HepG2 (cell line): Measurements from ENCODE around the gene PPP1CA. TPM values are rescaled to one million over a fixed set of nuclear protein-coding genes. Genes with fewer than 3 reads are reported as not detected.

ENCODE experiments used
- CBX2 ChIP-seq, 2 experiments: fragments of 200-600 bp in 1 of 2; sonication (generic); formaldehyde crosslinking in 1 of 2; IDR thresholded peaks; 2 replicates each; pipeline versions ENCODE4 v1.7.0 to v1.8.1; 2018 to 2022; ENCODE audit warnings: low read depth in 2 of 2, low read length in 1 of 2, mild to moderate bottlenecking in 1 of 2, missing genetic modification reagents in 1 of 2
- MIER3 ChIP-seq: IDR thresholded peaks from 2 replicates; pipeline ENCODE4 v1.6.1; 2016; ENCODE audit warnings: missing compliant biosample characterization, borderline replicate concordance
- NFIB ChIP-seq: sonication (generic); formaldehyde crosslinking; IDR thresholded peaks from 2 replicates; pipeline ENCODE4 v1.9.0; 2021; ENCODE audit warnings: missing genetic modification reagents, mild to moderate bottlenecking, borderline replicate concordance
- ZNF251 ChIP-seq: sonication (generic); formaldehyde crosslinking; IDR thresholded peaks from 2 replicates; pipeline ENCODE4 v1.9.0; 2021; ENCODE audit warnings: mild to moderate bottlenecking, missing genetic modification reagents
- ZNF337 ChIP-seq: sonication (generic); formaldehyde crosslinking; IDR thresholded peaks from 2 replicates; pipeline ENCODE4 v1.5.1; 2020; ENCODE audit warnings: missing genetic modification reagents, low read depth, mild to moderate bottlenecking, borderline replicate concordance
- ZNF33A ChIP-seq: sonication (generic); formaldehyde crosslinking; IDR thresholded peaks from 2 replicates; pipeline ENCODE4 v1.5.1; 2020; ENCODE audit warnings: missing genetic modification reagents, mild to moderate bottlenecking, moderate library complexity, borderline replicate concordance
- ZNF850 ChIP-seq: sonication (generic); formaldehyde crosslinking; conservative IDR thresholded peaks from 2 replicates; pipeline ENCODE4 v1.9.0; 2021; ENCODE audit warnings: mild to moderate bottlenecking, missing genetic modification reagents
- polyA plus RNA-seq, 8 experiments: library from polyadenylated mRNA; depleted of rRNA in 3 of 8; stranded (reverse) in 7 of 8; unstranded in 1 of 8; fragments of >200 nt; fragmentation: Illumina TruSeq in 4 of 8; extraction: Trizol in 4 of 8; gene quantifications; 2 replicates each; pipeline versions ENCODE4 v1.2.1 to v1.2.3, GENCODE V29; 2011 to 2016; ENCODE audit warnings: low read depth in 4 of 8, missing spikeins in 1 of 8, mixed read lengths in 1 of 8; ENCODE audit not compliant: insufficient read depth in 1 of 8
- total RNA-seq, 5 experiments: library from RNA; depleted of rRNA; stranded (reverse); fragments of >200 nt; fragmentation: Illumina TruSeq; extraction: Trizol; gene quantifications; 2 replicates each; pipeline ENCODE4 v1.2.3, GENCODE V29; 2016; ENCODE audit warnings: low read depth in 1 of 5
- TF ChIP-seq, protein P1 (sequence below): sonication (generic); formaldehyde crosslinking; IDR thresholded peaks from 2 replicates; pipeline ENCODE4 v1.4.0; 2020; ENCODE audit warnings: missing genetic modification reagents
- TF ChIP-seq, protein P2 (sequence below): sonication (generic); formaldehyde crosslinking; IDR thresholded peaks from 2 replicates; pipeline ENCODE4 v1.4.0; 2020; ENCODE audit warnings: low read depth, missing genetic modification reagents
- TF ChIP-seq, protein P3 (sequence below): sonication (generic); formaldehyde crosslinking; IDR thresholded peaks from 2 replicates; pipeline ENCODE4 v1.4.0; 2020; ENCODE audit warnings: missing genetic modification reagents, borderline replicate concordance
- TF ChIP-seq, protein P4 (sequence below): sonication (generic); formaldehyde crosslinking; IDR thresholded peaks from 2 replicates; pipeline ENCODE4 v1.9.0; 2021; ENCODE audit warnings: missing genetic modification reagents, borderline replicate concordance

PPP1CA gene
- total and polyA plus RNA-seq, 2 of the 13 experiments (the other 11 are each of a cell fraction or from before 2014, with no cell fraction given) = 149 to 170 TPM

DNA sequence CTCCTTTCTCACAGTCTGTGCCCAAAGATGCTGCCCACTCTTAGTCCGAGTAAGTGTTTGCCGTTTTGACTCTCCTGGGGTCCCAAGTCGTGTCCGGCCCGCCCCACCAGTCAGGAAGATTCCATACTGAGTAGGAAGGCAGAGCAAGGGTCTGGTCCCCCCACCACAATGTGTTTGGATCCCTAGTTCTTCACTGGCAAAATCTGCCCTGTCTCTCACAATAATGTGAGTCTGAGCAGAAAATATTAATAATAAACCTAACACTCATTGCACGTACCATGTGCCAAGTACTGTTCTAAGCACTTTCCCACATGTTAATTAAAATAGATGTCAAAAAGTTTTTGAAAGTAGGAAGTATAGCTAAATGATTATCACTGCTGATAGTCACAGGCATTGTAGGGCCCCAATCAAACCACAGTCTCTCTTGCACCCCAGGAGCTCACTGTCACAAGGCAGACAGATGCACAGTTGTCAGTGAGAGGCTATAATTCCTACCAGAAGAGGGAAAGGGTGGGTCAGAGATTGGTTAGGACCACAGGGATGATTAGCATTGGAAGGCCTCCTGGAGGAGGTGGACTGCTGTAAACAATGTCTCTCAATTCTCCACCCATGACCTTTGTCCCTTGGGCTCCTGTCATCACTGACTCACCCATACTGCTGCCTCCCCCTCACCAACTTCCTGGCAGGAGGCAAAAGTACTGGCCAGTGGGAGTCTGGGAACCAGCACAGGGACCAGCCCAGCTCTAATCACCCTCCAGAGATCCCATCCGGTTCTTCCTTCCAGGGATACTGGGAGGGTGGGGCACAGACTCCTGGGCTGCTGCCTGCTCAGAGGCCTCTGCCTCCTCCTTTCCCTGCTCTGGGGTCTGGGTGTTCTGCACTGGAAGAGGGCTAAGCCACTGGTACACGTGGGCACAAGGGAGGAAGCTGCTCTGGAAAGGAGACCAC is 47.3 kb downstream of the PPP1CA start (continued):
- TF ChIP-seq, protein P1, sequence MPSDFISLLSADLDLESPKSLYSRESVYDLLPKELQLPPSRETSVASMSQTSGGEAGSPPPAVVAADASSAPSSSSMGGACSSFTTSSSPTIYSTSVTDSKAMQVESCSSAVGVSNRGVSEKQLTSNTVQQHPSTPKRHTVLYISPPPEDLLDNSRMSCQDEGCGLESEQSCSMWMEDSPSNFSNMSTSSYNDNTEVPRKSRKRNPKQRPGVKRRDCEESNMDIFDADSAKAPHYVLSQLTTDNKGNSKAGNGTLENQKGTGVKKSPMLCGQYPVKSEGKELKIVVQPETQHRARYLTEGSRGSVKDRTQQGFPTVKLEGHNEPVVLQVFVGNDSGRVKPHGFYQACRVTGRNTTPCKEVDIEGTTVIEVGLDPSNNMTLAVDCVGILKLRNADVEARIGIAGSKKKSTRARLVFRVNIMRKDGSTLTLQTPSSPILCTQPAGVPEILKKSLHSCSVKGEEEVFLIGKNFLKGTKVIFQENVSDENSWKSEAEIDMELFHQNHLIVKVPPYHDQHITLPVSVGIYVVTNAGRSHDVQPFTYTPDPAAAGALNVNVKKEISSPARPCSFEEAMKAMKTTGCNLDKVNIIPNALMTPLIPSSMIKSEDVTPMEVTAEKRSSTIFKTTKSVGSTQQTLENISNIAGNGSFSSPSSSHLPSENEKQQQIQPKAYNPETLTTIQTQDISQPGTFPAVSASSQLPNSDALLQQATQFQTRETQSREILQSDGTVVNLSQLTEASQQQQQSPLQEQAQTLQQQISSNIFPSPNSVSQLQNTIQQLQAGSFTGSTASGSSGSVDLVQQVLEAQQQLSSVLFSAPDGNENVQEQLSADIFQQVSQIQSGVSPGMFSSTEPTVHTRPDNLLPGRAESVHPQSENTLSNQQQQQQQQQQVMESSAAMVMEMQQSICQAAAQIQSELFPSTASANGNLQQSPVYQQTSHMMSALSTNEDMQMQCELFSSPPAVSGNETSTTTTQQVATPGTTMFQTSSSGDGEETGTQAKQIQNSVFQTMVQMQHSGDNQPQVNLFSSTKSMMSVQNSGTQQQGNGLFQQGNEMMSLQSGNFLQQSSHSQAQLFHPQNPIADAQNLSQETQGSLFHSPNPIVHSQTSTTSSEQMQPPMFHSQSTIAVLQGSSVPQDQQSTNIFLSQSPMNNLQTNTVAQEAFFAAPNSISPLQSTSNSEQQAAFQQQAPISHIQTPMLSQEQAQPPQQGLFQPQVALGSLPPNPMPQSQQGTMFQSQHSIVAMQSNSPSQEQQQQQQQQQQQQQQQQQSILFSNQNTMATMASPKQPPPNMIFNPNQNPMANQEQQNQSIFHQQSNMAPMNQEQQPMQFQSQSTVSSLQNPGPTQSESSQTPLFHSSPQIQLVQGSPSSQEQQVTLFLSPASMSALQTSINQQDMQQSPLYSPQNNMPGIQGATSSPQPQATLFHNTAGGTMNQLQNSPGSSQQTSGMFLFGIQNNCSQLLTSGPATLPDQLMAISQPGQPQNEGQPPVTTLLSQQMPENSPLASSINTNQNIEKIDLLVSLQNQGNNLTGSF (CRISPR knock-in tag) = no peak
- TF ChIP-seq, protein P2, sequence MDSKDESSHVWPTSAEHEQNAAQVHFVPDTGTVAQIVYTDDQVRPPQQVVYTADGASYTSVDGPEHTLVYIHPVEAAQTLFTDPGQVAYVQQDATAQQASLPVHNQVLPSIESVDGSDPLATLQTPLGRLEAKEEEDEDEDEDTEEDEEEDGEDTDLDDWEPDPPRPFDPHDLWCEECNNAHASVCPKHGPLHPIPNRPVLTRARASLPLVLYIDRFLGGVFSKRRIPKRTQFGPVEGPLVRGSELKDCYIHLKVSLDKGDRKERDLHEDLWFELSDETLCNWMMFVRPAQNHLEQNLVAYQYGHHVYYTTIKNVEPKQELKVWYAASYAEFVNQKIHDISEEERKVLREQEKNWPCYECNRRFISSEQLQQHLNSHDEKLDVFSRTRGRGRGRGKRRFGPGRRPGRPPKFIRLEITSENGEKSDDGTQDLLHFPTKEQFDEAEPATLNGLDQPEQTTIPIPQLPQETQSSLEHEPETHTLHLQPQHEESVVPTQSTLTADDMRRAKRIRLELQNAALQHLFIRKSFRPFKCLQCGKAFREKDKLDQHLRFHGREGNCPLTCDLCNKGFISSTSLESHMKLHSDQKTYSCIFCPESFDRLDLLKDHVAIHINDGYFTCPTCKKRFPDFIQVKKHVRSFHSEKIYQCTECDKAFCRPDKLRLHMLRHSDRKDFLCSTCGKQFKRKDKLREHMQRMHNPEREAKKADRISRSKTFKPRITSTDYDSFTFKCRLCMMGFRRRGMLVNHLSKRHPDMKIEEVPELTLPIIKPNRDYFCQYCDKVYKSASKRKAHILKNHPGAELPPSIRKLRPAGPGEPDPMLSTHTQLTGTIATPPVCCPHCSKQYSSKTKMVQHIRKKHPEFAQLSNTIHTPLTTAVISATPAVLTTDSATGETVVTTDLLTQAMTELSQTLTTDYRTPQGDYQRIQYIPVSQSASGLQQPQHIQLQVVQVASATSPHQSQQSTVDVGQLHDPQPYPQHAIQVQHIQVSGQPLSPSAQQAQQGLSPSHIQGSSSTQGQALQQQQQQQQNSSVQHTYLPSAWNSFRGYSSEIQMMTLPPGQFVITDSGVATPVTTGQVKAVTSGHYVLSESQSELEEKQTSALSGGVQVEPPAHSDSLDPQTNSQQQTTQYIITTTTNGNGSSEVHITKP = peak; percentile 74; the same call in 1 of the 2 replicates
- TF ChIP-seq, protein P3, sequence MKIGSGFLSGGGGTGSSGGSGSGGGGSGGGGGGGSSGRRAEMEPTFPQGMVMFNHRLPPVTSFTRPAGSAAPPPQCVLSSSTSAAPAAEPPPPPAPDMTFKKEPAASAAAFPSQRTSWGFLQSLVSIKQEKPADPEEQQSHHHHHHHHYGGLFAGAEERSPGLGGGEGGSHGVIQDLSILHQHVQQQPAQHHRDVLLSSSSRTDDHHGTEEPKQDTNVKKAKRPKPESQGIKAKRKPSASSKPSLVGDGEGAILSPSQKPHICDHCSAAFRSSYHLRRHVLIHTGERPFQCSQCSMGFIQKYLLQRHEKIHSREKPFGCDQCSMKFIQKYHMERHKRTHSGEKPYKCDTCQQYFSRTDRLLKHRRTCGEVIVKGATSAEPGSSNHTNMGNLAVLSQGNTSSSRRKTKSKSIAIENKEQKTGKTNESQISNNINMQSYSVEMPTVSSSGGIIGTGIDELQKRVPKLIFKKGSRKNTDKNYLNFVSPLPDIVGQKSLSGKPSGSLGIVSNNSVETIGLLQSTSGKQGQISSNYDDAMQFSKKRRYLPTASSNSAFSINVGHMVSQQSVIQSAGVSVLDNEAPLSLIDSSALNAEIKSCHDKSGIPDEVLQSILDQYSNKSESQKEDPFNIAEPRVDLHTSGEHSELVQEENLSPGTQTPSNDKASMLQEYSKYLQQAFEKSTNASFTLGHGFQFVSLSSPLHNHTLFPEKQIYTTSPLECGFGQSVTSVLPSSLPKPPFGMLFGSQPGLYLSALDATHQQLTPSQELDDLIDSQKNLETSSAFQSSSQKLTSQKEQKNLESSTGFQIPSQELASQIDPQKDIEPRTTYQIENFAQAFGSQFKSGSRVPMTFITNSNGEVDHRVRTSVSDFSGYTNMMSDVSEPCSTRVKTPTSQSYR = peak; percentile 79; the same call in 1 of the 2 replicates
- no peak for TF ChIP-seq ZNF251
- no peak for TF ChIP-seq ZNF850
- no peak for TF ChIP-seq NFIB (CRISPR knock-in tag)
- peak; percentile 66; the same call in 1 of the 2 replicates for TF ChIP-seq MIER3 (CRISPR knock-in tag)
- TF ChIP-seq CBX2 (IDR thresholded peaks at IDR 0.05; ENCODE audit: low read depth, low read length) = no peak
- no peak for TF ChIP-seq CBX2 (CRISPR knock-in tag; IDR thresholded peaks at IDR 0.05; ENCODE audit: low read depth)
- TF ChIP-seq, protein P4, sequence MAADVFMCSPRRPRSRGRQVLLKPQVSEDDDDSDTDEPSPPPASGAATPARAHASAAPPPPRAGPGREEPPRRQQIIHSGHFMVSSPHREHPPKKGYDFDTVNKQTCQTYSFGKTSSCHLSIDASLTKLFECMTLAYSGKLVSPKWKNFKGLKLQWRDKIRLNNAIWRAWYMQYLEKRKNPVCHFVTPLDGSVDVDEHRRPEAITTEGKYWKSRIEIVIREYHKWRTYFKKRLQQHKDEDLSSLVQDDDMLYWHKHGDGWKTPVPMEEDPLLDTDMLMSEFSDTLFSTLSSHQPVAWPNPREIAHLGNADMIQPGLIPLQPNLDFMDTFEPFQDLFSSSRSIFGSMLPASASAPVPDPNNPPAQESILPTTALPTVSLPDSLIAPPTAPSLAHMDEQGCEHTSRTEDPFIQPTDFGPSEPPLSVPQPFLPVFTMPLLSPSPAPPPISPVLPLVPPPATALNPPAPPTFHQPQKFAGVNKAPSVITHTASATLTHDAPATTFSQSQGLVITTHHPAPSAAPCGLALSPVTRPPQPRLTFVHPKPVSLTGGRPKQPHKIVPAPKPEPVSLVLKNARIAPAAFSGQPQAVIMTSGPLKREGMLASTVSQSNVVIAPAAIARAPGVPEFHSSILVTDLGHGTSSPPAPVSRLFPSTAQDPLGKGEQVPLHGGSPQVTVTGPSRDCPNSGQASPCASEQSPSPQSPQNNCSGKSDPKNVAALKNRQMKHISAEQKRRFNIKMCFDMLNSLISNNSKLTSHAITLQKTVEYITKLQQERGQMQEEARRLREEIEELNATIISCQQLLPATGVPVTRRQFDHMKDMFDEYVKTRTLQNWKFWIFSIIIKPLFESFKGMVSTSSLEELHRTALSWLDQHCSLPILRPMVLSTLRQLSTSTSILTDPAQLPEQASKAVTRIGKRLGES (CRISPR knock-in tag) = no peak
- TF ChIP-seq ZNF33A (CRISPR knock-in tag) = no peak
- TF ChIP-seq ZNF337 (CRISPR knock-in tag) = no peak
